Activated gamma-delta T cell (primary cell): Measurements from ENCODE around the gene TRIM9.

ENCODE experiments used
- DNase-seq: peaks from one replicate; lab custom pipeline; 2025; lab: John Stamatoyannopoulos, UW
- total RNA-seq, 2 donors: gene quantifications; one replicate each; lab custom pipeline; 2026; lab: John Stamatoyannopoulos, UW

The TRIM9 gene
- total RNA-seq, result 1.1 to 3.3 reads per million in 2 donors

DNA sequence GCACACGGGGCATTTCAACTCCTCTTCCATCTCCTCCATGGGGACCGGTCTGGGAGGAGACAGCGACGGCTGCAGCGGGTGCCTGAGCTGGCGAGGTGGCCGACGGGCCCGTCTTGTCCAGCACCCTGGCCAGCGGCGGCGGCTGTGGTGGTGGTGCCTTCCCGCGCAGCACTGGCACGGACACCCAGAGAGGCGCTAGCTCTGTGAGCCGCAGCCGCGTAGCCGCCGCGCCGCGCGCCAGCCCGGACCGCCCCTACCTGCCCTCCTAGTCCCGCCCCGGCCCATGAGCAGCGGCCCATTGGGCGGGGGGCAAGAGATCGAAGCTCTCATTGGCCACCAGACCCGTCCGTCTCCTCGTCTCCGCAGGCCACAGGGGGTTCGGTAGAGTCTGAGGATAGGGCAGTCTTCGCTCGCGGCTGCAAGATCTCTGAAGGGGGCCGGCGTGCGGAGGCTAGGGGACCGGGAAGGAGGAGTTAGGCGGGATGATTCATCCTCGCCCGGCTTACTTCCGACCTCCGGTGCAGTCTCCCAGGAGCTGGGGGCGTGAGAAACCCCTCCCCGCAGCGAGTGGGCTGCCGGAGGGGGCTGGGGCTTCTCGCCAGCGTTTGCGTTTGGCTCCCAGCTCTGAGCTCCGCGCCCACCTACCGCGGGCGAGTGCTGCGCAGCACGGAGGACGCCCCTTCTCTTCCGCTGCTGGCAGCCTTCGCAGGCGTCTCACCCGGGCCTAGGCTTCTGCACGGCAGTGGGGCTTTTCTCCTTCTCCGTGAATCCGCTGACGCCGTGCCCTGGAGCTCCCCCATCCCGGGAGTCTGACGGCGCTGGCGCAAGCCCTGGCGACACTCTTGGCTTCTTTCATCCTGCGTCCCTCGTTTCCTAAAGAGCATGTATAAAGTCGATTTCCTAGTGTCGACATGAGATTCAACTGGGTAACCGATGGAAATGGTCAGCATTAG, at the start of gene TRIM9:
Gene TRIM9, minus strand, starts transcription at position 205 of the 953 bp plus-strand sequence. Its CDS starts 166 bp downstream, at position 39.
- peak; percentile 55 for DNase-seq

DNA sequence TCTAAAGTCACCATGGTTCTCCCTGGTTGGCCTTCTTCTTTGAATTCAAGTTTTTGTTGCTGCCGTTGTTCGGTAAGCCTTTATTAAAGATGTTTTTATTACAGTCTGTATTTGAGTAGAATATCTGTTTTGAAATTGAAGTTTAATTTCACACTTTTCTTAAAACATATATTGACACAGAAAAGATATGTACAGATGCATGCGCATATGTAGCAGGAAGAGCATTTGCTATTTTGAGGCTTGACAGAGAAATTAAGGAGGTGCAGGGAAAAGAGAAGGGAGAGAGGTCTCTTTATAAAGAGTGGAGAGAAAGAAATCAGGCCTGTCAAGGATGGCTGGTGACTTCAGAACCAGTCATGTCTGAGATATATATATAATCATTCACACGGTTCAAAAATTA, 46.0 kb upstream of the TRIM9 start:
- DNase-seq, result no peak

DNA sequence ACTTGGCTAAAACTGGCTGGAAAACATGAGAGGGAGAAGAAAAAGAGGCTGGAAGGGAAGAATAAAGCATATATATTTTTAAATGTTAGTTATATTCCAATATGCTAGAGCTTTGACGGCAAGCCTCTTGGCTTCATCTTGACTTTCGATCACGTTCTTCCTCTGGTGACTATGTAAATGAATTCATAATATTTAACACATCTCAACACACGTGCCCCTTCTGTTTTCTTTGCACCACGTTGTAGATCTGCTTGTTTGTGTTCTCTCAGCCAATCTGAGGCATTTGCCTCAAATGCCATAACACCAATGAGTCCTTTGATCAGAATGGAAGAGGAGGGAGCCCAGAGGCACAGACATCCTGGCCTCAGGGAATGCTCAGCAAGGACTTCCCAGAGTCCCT, 45.4 kb upstream of the TRIM9 start:
- no peak for DNase-seq

DNA sequence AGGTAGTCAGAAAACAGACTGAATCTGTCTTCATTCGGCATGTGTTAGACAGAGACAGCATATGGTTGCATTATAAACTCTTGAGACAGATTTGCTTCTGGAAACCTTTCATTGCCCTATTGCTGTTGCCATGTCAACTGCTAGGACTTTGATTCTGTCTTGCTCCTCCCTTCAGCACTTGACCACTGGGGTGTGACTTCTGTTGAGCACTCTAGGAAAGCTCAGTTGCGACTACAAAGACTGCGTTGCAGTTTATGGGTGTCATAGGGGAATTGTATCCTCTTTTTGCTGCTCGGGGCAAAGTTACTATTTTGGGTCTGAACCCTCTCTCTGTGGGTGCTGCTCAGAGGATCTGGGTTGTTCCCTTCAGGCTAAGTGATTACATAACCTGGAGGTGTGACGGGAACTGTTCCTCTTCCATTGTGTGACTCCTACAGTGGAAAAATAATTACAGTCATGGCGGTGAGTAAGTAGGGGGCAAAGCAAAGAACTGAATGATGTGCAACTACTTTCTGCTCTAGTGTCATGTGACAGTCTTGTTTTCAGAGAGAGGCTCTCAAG, 44.3 kb upstream of the TRIM9 start:
- no peak for DNase-seq

DNA sequence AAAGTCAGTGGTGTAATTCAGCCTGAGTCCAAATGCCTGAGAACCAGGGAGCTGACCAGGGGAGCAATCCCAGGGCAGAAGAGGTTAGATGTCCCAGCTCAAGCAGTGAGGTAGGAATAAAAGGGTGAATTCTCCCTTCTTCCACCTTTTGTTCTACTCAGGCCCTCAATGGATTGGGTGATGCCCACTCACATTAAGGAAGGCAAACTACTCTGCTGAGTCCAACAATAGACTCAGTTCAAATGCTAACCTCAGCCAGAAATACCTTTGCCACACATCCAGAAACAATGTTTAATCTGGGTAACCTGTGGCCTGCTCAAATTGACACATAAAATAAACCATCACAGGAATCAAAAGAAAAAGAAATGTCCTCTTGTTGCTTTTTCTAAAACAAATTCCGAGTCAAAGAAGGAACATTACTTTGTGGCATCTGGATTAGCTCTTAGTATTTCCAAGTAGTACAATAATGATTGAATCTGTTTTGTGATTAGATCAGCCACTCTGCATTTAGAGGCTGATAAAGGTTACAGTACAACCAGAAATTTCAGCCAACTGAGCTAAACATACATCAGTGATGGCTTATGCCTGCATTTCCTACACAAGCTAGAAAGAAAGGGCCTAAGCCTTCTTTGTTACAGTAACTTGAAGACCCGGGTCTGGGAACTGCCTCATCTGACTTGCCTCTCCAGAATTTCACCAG, 43.6 kb upstream of the TRIM9 start:
- DNase-seq, result no peak

DNA sequence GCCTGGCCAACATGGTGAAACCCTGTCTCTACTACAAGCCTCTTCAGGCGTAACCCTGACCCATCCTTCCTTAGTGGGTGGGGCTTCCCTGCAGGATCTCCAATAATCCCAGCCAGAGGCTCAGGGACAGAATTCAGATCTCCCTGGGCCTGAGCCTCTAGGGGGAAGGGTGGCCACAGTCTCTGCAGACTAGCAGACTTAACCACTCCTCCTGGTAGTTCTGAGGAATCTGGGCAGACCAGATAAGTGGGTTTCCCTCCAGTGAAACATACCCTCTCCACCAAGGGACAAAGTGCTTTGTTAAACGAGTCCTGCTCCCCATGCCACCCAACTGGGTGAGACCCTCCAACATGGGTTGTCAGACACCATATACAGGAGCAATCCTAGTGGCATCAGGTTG, 36.6 kb upstream of the TRIM9 start:
- DNase-seq, result no peak

DNA sequence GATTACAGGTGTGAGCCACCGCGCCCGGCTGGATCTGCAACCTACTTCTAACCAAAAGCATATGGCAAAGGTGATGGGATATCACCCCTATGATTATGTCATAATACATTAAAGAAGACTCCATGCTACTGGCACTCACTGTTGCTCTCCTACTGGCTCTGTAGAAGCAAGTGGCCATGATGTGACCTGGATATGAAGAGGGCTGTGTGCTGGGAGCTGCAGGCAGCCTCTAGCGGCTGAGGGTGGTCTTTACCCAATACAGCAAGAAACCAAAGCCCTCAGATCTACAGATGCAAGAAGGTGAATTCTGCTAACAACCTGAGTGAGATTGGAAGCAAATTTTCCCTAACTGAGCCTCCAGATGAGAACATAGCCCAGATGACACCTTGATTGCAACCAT, 34.2 kb upstream of the TRIM9 start:
- DNase-seq, result no peak

DNA sequence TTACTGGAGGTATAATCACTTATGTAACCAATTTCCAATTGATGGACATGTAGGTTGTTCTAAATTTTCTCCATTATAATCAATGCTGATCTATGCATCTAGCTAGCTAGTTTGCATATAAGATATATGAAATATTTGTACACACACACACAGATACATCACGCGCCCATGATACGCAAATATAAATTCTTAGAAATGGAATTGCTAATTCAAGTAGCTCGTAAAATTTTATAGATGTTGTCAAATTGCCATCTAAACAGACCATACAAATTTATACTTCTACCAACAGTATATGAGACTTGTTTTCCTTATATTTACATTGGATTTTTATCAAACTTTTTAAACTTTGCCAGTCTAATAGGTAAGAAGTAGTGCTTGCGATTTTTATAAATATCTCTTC, 29.1 kb upstream of the TRIM9 start:
- DNase-seq, result no peak

DNA sequence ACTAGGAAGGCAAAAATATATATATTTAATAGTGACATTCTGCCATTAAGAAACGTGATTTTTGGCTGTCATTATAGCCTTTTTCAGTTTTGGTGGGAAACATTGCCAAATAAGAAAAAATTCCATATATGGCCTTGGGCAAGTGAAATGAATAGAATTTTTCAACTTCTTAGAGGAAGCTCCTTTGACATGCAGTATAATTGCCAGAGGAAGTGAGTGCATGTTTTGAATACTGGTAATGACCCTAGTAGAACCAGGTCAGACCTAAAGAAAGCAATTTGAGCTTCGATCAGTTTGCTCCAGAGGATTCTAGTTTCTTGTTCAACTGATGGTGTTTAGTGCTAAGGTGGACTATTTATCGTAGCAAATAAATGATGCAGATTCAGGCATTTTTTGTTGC, 26.2 kb upstream of the TRIM9 start:
- no peak for DNase-seq

DNA sequence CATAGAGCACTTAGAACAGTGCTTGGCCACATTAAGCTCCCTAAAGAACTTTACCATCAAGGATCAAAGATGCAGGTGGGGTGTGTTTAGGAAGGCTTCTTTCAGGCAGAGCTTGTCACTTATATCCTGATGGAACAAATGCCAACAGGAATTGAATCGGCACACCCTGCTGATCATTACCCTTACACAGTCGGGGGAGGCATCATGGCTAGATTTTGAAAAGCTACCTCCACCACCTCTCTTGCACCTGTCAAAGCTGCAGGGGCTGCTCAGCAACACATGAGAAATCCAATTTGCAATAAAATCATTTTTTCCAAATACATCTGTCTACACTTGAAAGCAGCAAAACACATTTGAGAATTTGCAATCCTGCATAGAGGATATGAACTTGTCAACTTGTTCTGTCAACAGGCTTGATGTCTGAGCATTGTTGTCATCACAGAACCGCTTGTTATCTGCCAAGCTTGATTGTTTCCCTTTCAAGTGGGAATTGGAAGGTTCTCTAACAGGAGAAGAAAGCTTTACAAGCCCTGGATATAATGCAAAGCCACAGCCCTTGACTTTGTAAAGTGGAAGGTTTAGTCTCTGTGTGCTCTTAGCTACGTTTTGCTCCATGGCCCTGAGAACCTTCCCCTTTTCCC, 24.6 kb upstream of the TRIM9 start:
- no peak for DNase-seq

DNA sequence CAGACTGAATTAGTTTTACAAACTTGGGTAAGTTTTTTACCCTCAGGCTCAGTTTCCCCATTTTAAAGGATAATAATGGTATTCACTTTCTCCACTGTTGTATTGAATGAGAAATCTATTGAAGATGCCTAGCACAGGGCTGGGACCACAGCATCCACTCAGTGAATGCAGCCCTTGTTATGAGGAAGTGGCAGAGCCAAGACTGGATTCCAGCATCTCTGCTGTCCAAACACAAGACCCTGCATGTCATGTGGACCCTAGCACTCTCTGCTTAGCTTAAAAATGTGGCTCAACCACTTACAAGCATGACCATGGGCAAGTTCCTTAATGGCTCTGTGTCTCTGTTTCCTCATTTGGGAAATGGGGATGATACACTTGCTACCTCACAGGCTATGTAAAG, 24.1 kb upstream of the TRIM9 start:
- DNase-seq, result no peak

DNA sequence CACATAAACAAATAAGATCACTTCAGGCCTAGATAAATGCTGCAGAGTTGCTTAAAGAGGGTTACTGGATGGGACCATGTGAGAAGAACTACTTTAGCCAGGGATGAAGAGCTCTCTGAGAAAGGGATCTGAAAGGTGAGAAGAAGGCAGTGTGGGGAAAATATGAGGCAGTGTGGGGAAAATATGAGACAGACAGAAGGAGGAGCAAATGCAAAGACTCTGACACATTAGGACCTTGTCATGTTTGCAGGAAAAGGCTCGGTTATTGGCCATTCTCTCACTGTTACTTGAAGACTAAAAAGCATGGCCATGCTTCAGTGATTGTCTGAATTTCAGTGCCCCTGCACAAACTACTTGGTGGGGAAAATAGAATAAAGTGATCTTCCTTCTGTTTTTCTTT, 22.7 kb upstream of the TRIM9 start:
- DNase-seq, result no peak

DNA sequence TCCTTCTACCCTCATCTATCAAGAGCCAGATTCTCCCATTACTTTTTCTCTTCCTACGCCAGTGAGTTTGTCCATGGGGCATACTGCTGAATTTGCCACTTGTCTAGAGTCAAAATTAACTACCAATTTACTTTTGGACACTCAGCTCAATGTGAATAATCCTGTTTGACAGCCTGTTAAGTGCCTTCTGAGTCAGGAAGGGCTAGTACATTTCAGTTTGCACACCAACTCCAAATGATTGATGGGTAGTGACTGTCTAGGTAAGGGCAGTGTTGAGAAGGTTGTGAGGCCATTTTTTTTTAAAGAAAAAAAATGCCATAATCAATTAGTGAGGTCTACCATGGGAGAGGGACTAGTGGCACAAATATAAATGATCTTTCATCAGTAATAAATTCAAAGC, 21.8 kb upstream of the TRIM9 start:
- DNase-seq, result no peak

DNA sequence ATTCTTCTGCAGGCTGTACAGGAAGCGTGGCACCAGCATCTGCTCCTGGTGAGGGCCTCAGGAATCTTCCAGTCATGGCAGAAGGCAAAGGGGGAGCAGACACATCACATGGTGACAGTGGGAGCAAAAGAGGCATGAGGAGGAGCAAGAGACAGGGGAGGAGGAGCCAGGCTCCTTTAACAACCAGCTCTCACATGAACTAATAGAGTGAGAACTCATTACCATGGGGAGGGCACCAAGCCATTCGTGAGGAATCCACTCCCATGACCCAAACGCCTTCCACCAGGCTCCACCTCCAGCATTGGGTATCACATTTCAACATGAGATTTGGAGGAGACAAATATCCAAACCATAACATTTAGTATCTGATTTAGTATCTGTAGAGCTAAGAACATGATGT, 14.7 kb upstream of the TRIM9 start:
- DNase-seq, result no peak

DNA sequence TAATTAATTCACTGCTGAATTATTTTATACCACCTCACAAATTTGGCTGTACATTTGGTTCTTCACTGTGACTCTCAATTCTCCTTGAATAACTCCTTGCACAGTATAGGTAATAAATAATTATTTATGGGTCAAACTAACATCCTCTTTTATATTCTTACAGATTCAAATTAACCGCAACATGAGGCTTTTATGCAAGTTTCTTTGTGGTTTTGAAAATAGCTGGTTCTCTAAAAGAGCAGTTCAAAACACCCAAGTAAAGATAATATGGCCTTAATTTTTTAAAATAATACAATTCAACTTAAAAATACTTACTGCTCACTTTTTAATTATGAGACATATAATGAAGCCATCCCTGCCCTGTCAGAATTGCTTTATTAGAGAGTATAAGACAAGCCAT, 12.9 kb upstream of the TRIM9 start:
- no peak for DNase-seq

DNA sequence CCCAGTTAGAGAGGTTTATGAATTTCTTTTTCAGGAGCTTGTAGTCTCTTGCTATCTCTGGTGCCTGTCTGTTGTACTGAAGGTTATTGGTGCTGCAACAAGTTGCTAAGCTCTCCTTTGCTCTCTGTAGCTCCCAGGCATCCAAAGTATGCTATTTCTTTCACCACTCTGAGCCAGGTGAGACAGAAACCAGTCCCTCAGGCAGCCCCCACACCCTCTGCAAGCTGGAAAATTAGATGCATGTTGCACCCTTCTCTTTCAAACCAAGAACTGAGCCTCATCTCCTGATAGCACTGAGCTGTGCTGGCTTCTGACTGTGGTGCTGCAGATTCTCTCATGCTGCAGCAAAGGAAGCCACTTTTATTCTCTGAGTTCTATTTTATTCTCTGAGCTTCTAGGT, 9.6 kb upstream of the TRIM9 start:
- no peak for DNase-seq

DNA sequence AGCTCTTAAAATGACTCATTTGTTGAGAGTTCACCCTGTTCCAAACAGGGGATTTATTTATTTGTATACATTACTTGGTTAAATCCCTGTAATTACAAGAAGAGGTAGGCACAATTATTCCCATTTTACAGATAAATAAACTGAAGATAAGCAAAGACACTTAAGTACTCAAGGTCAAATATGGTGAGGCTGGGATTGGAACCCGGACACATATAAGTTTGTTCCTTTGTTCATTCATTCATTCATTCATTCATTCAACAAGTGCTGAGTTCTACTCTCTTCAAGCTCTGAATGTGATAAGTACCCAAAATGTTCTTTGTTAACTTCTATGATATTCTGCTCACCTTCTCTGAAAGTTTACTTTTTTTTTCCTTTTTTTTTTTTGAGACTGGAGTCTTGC, 2.4 kb upstream of the TRIM9 start:
- no peak for DNase-seq

DNA sequence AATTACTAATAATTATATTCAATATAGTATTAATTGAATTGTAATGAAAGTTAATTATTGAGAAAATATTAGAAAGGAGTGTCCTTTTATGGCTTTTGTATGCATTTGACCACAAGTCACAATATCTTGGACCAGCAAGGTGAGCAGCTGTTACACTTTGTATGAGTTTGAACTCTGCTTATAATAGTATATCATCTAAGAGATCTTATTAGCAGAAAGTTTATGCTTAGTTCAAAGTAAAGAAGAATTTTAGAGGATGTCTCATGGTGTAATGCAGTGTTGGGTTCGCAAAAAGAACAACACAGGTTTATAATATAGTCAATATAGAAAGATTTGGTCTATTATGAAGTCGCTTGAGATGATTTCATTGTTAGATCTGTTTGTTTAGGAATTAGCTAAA, 2.0 kb upstream of the TRIM9 start:
- DNase-seq, result no peak

DNA sequence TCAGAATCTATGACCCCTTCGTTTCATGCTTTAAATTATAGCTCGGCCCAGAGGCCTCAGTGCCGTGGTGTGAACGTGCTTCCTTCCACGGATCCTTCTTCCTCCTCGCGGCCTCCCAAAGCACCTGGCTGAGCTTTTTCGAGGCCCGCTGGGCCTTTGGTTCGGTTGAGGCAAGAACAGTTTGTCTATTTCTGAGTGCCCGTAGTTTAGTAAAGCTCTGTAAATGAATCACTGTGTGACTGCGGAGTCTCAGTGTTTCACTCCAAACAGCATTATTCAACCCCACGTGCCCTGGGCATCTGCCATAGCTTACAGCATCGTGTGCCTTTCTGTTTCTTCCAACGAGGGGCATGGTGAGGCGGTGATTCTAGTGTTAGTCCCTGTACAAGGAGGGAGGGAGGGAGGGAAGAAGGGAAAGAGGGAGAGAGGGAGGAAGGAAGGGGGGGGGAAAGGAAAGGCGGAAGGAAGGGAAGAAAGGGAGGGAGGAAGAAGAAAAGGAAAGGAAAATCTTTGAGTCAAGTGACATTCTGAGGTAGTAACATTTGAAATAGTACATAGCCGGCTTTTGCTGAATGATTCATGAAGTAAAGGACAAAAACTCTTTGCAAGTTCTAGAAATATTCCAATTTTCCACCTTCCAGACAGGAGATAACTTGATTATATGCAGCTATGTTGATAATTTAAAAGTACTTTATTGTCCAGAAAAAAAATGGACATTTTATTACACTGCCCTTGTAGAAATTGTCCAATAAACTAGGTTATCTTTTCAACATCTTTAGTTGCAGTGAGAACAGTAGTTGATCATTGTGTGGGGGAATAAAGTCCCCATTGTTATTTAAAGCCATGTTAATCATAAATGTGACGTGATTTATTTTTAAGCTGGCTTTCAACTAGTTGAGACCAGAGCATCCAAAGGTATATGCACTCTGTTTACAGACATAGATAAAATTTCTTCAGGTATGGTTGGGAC, 1.2 kb upstream of the TRIM9 start:
- DNase-seq, result no peak

DNA sequence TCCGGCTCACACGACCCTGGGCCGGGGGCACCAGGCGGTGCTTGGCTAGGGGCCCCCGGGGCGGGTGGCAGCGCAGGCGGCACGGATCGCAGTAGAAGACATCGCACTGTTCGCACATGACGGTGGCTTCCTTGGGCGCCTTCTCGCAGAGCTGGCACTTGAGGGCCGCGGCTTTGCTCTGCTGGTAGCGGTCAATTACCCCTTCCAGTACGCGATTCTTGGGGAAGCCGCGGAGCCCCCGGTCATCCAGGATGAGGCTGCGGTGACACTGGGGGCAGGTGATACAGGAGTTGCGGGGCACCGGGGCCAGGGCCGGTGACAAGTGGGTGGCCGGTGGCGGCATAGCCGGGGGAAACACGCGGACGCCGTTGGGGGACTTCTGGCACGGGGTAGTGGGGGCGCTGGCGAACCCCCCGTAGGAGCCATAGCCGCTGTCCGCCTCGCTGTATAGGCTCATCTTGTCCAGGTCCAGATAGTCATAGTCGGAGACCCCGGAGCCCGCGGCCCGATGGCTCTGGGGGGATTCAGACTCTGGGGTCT, 553 bp downstream of the TRIM9 start:
- DNase-seq, result no peak
